ENCODE data around the gene BBS12. TPM values are rescaled to one million over a fixed set of nuclear protein-coding genes. Genes with fewer than 3 reads are reported as not detected.

BBS12 gene
- total and polyA plus RNA-seq, 9 of the 15 experiments (the other 6 are each of a cell fraction or from before 2014, with no cell fraction given) = 2.7 to 6.5 (median 3.3) TPM

GRCh38 chr4:122776916-122777315 is 44.4 kb downstream of the BBS12 start:
- no peaks in the 10 kb centered on the region for H3K9me1 ChIP-seq (ENCODE audit: control insufficient read depth, insufficient read depth, low read length)
- no peaks in the 10 kb centered on the region for H4K20me1 ChIP-seq (replicated peaks; ENCODE audit: control insufficient read depth, insufficient read depth, low read length)
- no peaks in the 10 kb centered on the region for H3K27me3 ChIP-seq (ENCODE audit: control insufficient read depth in 2 of 2, insufficient read depth in 2 of 2, low read length in 2 of 2)
- H3K4me1 ChIP-seq (replicated peaks in 1 of 2; ENCODE audit: control insufficient read depth in 2 of 2, insufficient read depth in 2 of 2, low read length in 2 of 2) = peaks cover 8 to 29% of the 10 kb centered on the region in 2 experiments
- POLR2A ChIA-PET = interaction anchor here (0.6 to 1.5 kb wide), 4 partner anchors 9 to 135 kb away, joined by 3 to 5 read pairs (median 4); no protein-coding TSS in a partner anchor
- H3K9ac ChIP-seq (ENCODE audit: insufficient read depth in 1 of 2, low read depth in 2 of 2, low read length in 2 of 2) = peak overlapping the region in 1 of 2 experiments; percentile 31; a peak in 1 of 4 replicates
- CTCF ChIA-PET (ENCODE audit: low intra/inter-chr PET ratio) = no interaction called here
- no TSS peak for BruUV-seq (replicated peaks)
- no peaks in the 10 kb centered on the region for H3K9me3 ChIP-seq (replicated peaks; ENCODE audit: control insufficient read depth, insufficient read depth, low read depth, low read length)
- no peak overlapping the region for H3K4me3 ChIP-seq
- peak overlapping the region; percentile 70 for H2AFZ ChIP-seq (ENCODE audit: low read depth, low read length)
- TF ChIP-seq TAF9B (IDR thresholded peaks at IDR 0.05; ENCODE audit: partially characterized antibody) = peak; percentile 7
- TF ChIP-seq SNRNP70 (optimal IDR thresholded peaks at IDR 0.05; ENCODE audit: low read depth, low read length) = no peak
- peak; percentile 77 for TF ChIP-seq NFIC (IDR thresholded peaks at IDR 0.05)
- no peaks in the 10 kb centered on the region for H3K36me3 ChIP-seq (ENCODE audit: control insufficient read depth, insufficient read depth, low read length)
- FAIRE-seq (no peak), ATAC-seq (no peak), DNase-seq (ENCODE audit: extremely low read depth in 1 of 4, low spot score in 3 of 4) (no peak)
- H3K27ac ChIP-seq (ENCODE audit: extremely low read depth, low read depth, low read length) = peak overlapping the region; percentile 59; the same call in 2 of the 3 replicates
- peak overlapping the region; percentile 71; the same call in 1 of the 2 replicates for H3K4me2 ChIP-seq (ENCODE audit: insufficient read depth, low read length)
- WGBS (ENCODE audit: insufficient coverage, low coverage, missing lambda C conversion rate) = 44% methylated on average over 4 of the region's 4 CpGs
- no peaks in the 10 kb centered on the region for H3K79me2 ChIP-seq (ENCODE audit: control insufficient read depth, insufficient read depth, low read length)
- in situ Hi-C loops (cut with MboI) (no loop called here), intact Hi-C loops (cut with micrococcal nuclease) (no loop called here)

- Histone ChIP-seq H3K27ac (ENCODE audit: extremely low read depth, low read depth, low read length) (no peak overlapping the region), H3K4me2 (ENCODE audit: insufficient read depth, low read length) (no peak overlapping the region), H3K9me3 (replicated peaks; ENCODE audit: control insufficient read depth, insufficient read depth, low read depth, low read length) (no peaks in the 10 kb centered on the region), H3K9me1 (ENCODE audit: control insufficient read depth, insufficient read depth, low read length) (no peaks in the 10 kb centered on the region), H3K4me1 (replicated peaks in 1 of 2; ENCODE audit: control insufficient read depth in 2 of 2, insufficient read depth in 2 of 2, low read length in 2 of 2) (peaks cover 8 to 27% of the 10 kb centered on the region in 2 experiments), H2AFZ (ENCODE audit: low read depth, low read length) (peak overlapping the region; percentile 60), H3K36me3 (ENCODE audit: control insufficient read depth, insufficient read depth, low read length) (no peaks in the 10 kb centered on the region), H3K4me3 (no peak overlapping the region), H3K9ac (ENCODE audit: insufficient read depth in 1 of 2, low read depth in 2 of 2, low read length in 2 of 2) (no peak overlapping the region), H3K79me2 (ENCODE audit: control insufficient read depth, insufficient read depth, low read length) (no peaks in the 10 kb centered on the region), H3K27me3 (ENCODE audit: control insufficient read depth in 2 of 2, insufficient read depth in 2 of 2, low read length in 2 of 2) (no peaks in the 10 kb centered on the region), H4K20me1 (replicated peaks; ENCODE audit: control insufficient read depth, insufficient read depth, low read length) (no peaks in the 10 kb centered on the region)
- WGBS (ENCODE audit: insufficient coverage, low coverage, missing lambda C conversion rate) = 63% methylated on average over 7 of the region's 7 CpGs
- DNase-seq (ENCODE audit: extremely low read depth in 1 of 4, low spot score in 3 of 4) = no peak
- BruUV-seq (replicated peaks) = no TSS peak
- POLR2A ChIA-PET = no interaction called here
- intact Hi-C loops (cut with micrococcal nuclease) = no loop called here
- no peak for FAIRE-seq
- no peak for ATAC-seq
- in situ Hi-C loops (cut with MboI) = no loop called here
- CTCF ChIA-PET (ENCODE audit: low intra/inter-chr PET ratio) = no interaction called here
- peak; percentile 19; the same call in 1 of the 2 replicates for TF ChIP-seq CEBPG (CRISPR knock-in tag; IDR thresholded peaks at IDR 0.05)
- TF ChIP-seq CEBPG (tag; conservative IDR thresholded peaks at IDR 0.05 in 1 of 2, IDR thresholded peaks at IDR 0.05 in 1 of 2) = 0 out of 4 replicates have a peak, but pooled peaks of 1 of the 2 experiments have one; percentile 19
- TF ChIP-seq MBD1 (CRISPR knock-in tag; IDR thresholded peaks at IDR 0.05) = no peak
- no peak for TF ChIP-seq SRSF1 (IDR thresholded peaks at IDR 0.05; ENCODE audit: low read depth, low read length)
- no peak for TF ChIP-seq RFX5 (IDR thresholded peaks at IDR 0.05; ENCODE audit: low read depth, low read length)
- no peak for TF ChIP-seq ZNF217 (CRISPR knock-in tag; IDR thresholded peaks at IDR 0.05)
- no peak for TF ChIP-seq CBX1 (IDR thresholded peaks at IDR 0.05; ENCODE audit: low read depth)
These were observed 45.6 kb downstream of the BBS12 start for GRCh38 chr4:122777846-122778673.

All from K562 (cell line).